HG02973 (cell line): ENCODE data around the gene OR6K3.
"Not testable (repeated sequence)": the region's sequence is repeated elsewhere in the genome, so short reads cannot be mapped to it uniquely, and the experiment has no call there.

Experiments
- ATAC-seq: cut with Tn5 transposase; IDR thresholded peaks from one replicate; pipeline ENCODE4 v1.9.1; 2021; ENCODE audit warnings: moderate library complexity; ENCODE audit not compliant: unreplicated experiment

The OR6K3 gene, protein sequence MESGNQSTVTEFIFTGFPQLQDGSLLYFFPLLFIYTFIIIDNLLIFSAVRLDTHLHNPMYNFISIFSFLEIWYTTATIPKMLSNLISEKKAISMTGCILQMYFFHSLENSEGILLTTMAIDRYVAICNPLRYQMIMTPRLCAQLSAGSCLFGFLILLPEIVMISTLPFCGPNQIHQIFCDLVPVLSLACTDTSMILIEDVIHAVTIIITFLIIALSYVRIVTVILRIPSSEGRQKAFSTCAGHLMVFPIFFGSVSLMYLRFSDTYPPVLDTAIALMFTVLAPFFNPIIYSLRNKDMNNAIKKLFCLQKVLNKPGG

GRCh38 chr1:158720620-158721019 is at the start of gene OR6K3:
Gene OR6K3, minus strand, starts transcription at chr1:158720720. Its CDS starts 2,605 bp downstream, at chr1:158718115.
- no peak for ATAC-seq

DNA sequence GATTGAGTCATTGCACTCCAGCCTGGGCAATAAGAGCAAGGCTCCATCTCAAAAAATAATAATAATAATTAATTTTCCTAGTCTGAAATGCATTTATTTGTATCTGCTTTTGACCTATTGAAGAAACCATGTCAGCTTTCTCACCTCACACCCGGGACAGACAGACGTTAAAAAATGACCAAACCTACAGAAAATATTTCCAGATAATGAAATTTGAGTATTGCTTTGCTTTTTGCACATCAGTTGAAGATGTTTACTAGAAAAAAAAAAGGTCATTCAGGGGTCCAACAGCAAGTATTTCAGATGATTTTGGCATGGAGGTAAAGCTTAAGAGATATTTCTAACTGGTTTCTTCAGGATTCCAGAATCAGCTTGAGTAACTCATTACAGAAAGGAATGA is 33.9 kb upstream of the OR6K3 start, which contains the start of gene OR6K6:
Gene OR6K6, plus strand, starts transcription at position 301 of the 400 bp plus-strand sequence. CDS start 168 bp downstream, outside the sequence.
- no peak for ATAC-seq

DNA sequence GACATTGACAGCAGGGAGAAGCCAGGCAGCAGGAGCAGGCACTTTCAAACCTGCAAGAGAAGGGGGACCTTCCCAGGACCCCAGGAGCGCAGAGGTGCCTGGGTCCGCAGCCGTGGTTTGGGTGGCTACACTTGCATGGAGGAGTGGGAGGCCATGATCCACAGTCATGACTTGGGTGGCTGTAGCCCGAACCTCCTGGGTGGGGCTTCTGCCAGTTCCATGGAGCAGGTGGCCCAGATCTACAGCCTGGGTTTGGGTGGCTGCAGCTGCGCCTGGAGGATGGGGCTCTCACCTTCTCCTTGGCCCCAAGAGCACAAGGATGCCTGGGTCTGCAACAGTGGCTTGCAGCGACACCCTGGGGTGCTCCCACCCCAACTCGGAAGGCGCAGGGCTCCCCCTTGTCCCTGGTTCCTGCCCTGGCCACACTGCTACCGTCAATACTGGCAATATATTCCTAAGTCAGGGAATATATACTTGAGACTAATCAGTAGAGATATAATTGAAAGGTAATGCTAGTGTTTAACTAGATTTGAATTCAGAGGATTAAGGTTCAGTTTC is 31.7 kb upstream of the OR6K3 start:
- ATAC-seq: no peak

DNA sequence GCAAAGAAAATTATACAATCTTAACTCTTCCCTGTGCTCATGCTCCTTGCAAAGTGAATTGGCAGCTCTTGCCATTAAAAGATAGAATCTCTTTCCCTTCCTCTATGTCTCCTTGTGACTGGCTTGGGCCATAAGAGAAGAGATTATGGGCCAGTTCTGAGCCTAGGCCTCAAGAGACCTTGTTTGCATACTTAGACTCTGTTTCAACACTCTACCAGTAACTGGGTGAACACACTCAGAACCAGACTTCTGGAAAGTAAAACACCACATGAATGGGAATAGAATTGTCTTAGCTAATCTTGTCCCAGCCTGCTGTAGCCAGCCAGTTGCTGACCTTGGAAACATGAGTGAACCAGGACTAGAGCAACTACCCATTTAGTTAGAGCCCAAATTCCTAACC is 15.3 kb upstream of the OR6K3 start:
- ATAC-seq: no peak

- no peak for ATAC-seq
These were observed 12.0 kb upstream of the OR6K3 start for GRCh38 chr1:158732524-158732923.

DNA sequence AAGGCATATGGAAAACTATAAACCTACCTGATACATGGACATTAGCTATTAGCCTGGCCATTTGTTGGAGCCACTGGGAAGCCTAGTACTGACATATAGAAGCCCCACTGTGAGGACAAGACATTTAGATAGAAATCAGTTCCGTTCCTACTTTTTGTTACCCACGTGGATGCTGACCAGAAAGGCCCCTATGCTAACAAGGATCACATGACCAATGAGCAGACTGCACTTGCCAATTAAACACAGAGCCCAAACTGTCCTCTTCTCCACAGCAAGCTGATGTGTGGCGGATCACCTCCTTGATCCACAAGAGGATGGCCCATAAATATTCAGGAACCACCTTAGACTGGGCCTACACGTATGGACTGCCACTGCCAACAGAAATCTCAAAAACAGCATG is 11.2 kb upstream of the OR6K3 start:
- no peak for ATAC-seq

DNA sequence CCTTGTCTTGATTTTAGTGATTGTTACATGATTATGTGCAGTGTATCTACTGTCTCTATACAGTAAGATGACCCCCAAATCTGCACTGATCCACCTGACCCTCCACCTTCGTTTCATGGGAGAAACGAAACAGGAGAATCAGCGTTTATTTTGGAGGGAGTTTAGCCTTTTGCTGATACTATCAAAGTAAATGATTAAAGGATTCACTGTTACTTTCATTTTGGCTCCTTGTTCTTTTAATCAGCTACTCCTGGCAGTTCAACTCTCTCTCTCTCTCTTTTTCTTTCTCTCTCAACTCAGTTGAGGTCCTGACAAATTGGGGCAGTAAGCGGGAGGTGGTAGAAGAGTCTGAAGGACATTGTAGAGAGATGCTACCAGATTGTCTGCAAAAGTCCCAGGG is 9.9 kb upstream of the OR6K3 start:
- ATAC-seq: no peak

- no peak for ATAC-seq
These were observed 8.1 kb upstream of the OR6K3 start for GRCh38 chr1:158728510-158729225.

- no peak for ATAC-seq
These were observed 3.9 kb upstream of the OR6K3 start for GRCh38 chr1:158724442-158724841.

GRCh38 chr1:158719664-158720063 is 856 bp downstream of the OR6K3 start:
- ATAC-seq: no peak

DNA sequence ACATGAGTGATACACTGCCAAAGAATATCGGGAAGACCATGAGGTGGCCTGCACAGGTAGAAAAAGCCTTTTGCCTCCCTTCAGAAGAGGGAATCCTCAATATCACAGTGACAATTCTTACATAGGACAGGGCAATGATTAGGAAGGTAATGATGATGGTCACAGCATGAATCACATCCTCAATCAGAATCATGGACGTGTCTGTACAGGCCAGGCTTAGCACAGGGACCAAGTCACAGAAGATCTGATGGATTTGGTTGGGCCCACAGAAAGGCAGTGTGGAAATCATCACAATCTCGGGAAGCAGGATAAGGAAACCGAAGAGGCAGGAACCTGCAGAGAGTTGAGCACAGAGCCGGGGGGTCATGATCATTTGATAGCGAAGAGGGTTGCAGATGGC is 3.2 kb downstream of the OR6K3 start:
- no peak for ATAC-seq

DNA sequence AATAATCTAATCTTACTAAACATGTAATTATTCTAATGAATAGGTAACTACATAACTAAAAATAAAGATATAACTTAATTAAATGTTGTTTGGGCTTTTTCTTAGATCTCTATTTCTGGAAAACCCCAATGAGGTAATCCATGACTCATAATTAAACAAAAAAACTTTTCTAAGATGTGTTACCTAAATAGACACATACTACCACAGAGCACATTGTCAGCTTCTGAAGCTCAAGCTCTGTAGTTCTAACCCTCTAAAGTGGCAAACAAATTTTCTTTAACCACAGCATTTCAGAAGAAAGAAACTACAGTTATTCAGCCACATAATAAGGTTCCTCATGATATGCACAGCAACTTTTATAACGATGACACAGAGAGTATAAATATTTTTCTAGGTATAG is 4.2 kb downstream of the OR6K3 start:
- no peak for ATAC-seq

- no peak for ATAC-seq
These were observed 5.8 kb downstream of the OR6K3 start for GRCh38 chr1:158714754-158715153.

DNA sequence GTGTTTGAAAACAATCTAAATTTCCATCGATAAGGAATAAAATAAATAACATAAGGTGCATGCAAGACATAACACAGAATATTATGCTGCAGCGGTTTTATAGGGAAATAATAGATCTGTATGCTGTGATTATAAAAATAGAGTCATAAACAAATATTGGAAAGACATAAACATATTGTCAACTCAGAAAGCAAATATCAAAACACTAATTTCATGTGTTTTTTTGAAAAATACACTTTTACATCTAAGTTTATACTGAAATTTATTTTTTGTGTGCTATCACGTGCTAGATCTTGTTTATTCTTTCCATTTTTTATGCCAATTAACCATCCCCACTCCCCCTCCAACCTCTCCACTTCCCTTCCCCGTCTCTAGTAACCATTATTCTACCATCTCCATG is 9.4 kb downstream of the OR6K3 start:
- ATAC-seq: no peak

DNA sequence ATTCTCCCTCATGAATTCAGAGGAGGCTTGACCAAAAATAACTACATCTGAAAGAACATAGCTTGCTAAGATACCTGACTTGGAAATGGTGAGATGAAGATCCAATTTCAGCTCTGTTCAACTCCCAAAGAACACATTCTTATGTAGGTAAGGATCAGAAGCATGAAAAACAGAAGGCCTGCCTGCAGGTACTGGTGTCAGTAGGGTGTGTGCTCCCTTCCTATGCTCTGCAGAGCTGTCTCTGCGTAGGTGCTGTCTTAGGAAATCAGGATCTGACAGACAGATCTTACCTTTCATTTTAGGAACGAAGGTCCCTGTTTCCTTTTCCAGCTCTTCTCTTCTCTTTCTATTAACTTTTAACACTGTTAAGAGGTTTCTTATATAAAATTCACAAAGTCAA is 14.4 kb downstream of the OR6K3 start:
- no peak for ATAC-seq

DNA sequence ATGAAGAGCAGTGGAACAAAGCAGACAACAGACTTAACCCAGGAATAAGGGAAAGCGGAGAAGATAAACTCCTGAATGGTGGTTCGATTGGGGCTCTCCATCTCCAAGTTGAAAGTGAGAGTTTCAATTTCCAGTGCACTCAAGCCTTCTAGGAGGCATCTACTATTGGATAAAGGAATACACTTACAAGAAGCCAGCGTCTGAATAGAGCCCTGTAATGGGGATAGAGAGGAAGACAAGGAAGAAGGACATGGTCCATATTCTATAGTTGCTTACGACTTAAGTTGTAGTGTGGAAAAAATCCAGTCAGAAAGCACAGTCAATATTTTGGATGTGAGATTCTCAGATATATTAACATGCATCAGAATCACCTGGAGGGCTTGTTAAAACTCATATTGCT is 20.0 kb downstream of the OR6K3 start, which contains the start of gene OR6K2:
Gene OR6K2, minus strand, starts transcription at position 101 of the 400 bp plus-strand sequence. Its CDS starts 0 bp downstream, at position 101.
- ATAC-seq: no peak

- no peak for ATAC-seq
These were observed 25.9 kb downstream of the OR6K3 start for GRCh38 chr1:158694596-158694995.

DNA sequence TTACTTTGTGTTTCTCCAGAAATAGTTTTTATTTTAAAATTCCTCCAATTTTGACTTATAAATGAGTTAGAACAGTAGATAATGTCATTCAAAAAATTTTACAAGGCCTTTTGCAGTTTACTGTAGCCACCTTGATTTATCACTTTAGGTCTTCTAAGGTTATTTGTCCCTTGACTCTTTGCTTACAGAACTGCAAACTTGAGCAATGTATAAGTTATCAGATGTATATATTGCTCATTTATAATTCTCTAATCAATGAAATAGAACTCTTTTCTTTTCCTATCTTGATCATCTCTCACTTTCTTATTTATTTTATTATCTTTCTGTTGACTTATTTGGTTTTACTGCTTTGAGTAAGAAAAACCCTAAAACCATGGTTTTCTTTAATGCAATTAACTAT is 28.2 kb downstream of the OR6K3 start:
- ATAC-seq: no peak

DNA sequence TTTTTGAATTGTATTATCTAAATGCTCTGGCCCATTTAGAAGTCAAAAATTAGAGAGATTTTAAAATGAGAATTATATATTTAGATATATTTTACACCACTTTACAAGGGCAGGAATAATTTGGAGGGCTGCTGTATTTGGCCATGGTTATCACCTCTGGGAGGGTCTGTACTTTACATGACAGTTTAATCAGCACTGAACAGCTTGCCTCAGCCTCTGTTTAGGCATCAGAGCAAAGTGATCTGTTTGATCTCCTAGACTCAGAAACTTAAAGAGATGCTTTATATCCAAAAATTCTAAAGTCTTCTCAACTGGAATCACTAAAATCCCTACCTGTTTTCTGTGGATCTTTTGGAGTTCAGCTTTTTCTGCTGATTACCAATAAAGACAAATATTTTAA is 28.6 kb downstream of the OR6K3 start:
- no peak for ATAC-seq

DNA sequence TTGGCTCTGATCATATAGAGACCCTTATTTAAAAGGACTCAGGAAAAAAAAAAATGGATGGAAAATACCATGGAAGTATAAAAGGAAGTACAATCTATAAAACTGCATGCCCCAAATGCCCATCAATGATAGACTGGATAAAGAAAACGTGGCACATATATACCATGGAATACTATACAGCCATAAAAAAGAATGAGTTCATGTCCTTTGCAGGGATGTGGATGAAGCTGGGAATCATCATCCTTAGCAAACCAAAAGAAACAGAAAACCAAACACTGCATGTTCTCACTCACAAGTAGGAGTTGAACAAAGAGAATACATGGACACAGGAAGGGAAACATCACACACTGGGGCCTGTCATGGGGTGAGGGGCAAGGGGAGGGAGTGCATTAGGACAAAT is 29.4 kb downstream of the OR6K3 start:
- ATAC-seq: not testable (repeated sequence)

DNA sequence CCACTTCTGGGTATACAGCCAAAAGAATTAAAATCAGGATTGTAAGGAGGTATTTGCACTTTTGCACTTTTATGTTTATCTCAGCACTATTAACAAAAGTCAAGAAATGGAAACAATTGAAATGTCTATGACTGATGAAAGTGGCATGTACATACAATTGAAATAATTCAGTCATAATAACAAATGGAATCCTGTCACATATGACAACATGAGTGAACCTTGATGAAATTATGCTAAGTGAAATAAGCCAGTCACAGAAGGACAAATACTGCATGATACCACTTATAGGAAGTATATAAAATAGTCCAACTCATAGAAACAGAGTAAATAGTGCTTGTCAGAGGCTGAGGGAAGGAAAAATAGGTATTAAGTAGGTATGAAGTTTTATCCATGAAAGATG is 30.6 kb downstream of the OR6K3 start:
- no peak for ATAC-seq

DNA sequence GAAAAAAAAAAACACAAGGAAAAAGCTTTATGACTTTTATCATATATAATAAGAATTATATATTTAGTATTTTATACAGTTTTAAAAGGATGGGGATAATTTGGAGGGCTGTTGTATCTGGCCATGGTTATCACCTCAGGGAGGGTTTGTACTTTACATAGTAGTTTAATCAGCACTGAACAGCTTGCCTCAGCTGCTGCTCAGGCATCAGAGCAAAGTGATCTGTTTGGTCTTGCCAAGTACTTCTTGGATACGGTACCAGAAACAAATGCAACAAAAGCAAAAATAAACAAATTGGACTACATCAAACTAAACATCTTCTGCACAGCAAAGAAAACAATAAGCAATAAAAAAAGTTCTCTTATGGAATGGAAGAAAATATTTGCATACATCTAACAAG is 31.4 kb downstream of the OR6K3 start:
- no peak for ATAC-seq
